GM19239 (cell line): Measurements from ENCODE around the gene ABHD15.
A peak's percentile ranks its signal among the peaks of the same experiment; 100 is the strongest.

Experiments used
- DNase-seq: peaks from one replicate; pipeline ENCODE4 v3.0.0; 2011; ENCODE audit warnings: low spot score; ENCODE audit not compliant: insufficient read length
- FAIRE-seq: peaks from 2 replicates; lab custom pipeline; 2011; peaks lifted over from hg19 to GRCh38; lab: Jason Lieb, UNC

The ABHD15 gene

DNA sequence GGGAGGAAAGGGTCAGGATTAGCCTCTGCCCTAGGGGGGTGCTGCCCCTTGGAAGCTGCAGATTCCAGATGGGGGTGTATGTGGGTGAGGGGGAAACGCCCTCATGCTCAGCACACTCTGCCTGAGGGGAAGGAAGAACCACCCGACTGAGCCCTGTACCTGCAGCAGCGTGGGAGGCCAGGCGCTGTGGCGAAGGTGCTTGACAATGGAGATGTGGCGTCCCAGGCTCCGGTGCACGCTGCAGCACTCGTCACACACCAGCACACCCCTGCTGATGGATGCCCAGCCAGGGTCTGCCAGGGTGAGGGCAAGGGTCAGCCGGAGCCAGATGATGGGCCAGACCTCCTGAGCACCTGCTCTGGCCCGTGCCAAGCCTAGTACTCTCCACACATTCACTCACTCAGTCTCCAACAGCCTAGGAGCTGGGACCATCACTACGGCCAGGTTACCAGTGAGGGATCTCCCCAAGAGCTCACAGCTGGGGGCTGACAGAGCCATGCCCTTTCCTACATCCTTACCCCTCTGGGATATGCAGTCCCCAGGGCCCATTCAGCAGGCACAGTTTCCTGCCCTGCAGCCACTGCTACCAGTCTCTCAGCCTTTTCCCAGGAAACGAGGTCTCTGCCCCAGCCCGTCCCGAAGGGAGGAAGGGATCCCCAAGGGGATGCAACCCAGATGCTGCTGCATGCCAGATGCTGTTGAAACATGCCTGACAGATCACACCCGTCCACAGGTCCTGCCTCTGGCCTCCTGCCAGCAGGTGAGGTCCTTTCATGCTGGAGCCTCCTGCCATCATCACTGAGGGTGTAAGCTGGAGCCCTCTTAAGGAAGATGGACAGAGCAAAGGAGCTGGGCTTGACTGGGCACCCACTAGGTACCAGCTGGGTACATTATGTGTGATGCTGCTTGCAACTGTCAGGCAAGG is 16.7 kb upstream of the ABHD15 start:
- no peak for DNase-seq
- no peak for FAIRE-seq

- FAIRE-seq (no peak), DNase-seq (no peak)
Measured at GRCh38 chr17:29582772-29583171, 15.9 kb upstream of the ABHD15 start.

DNA sequence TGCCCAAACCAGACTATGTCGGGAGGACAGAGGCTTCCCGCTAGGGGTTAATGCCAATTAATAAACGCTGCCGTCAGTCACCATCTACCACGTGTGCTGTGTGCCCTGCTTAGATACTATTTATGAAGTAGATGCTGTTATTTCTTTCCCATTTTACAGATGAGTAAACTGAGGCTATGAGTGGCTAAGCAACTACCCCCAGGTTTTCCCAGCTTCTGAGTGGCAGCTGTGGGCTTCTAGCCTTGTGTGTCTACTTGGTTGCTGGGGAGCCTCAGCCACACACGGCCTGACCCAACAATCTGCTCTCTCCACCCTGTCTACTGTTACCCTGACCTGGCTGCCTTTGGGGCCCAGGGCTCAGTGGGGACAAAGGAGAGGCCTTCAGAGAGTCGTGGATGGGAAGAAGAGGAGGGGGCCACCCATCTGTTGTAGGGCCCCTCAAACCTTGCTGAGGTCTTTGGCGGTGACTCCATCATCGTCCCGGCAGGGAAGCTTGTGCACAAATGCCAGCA is 15.5 kb upstream of the ABHD15 start:
- DNase-seq = no peak

GRCh38 chr17:29581583-29582253 is 14.9 kb upstream of the ABHD15 start:
- DNase-seq (no peak), FAIRE-seq (no peak)

More for the DNA sequence above, 15.5 kb upstream of the ABHD15 start:
- no peak for FAIRE-seq

- DNase-seq (peak; percentile 98), FAIRE-seq (peak; percentile 99)
Measured at GRCh38 chr17:29579866-29580771, 13.3 kb upstream of the ABHD15 start.

- DNase-seq (no peak), FAIRE-seq (no peak)
Measured at GRCh38 chr17:29578626-29579485, 12.0 kb upstream of the ABHD15 start.

- DNase-seq (no peak), FAIRE-seq (no peak)
Measured at GRCh38 chr17:29577385-29578211, 10.8 kb upstream of the ABHD15 start.

GRCh38 chr17:29577001-29577370 is 10.1 kb upstream of the ABHD15 start:
- FAIRE-seq = no peak
- DNase-seq = no peak

DNA sequence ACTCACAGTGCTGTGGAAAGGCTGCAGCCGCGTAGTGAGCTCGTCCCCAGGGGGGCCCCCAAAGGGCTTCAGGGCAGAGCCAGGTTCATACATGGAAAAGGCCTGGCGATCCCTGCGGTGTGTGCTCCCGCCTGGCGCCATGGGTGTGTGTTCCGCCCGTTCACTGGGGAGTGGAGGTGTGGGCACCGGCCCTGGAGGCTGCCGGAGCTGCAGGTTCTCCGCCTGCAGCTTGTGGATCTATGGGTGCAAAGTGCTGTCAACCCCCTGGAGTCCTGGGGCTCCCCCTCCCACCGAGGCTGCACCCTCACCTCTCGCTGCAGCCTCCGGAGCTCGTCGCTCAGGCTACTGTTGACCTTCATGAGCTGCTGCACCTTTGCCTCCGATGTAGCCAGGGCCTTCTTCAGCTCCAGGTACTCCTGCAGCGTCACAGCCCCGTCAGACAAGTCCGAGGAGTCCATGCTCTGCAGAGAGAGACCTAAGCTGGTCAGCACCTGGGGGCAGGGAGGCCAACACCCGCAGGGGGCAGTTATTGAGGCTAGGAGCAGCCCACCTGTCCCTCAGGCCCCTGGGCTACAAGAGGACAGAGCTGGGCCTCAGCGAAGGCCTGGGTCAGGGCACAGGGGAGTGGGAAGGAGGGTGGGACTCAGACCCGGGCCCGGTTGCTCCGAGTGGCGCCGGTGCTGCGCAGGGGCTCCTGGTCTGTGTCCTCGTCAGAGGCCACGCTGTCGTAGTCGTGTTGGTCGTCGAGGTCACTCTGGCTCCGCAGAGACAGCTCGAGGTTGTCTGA is 9.6 kb upstream of the ABHD15 start:
- FAIRE-seq = no peak
- no peak for DNase-seq

- no peak for FAIRE-seq
- no peak for DNase-seq
Measured at GRCh38 chr17:29575511-29576213, 8.8 kb upstream of the ABHD15 start.

- FAIRE-seq (no peak), DNase-seq (no peak)
Measured at GRCh38 chr17:29574732-29575510, 8.1 kb upstream of the ABHD15 start.

DNA sequence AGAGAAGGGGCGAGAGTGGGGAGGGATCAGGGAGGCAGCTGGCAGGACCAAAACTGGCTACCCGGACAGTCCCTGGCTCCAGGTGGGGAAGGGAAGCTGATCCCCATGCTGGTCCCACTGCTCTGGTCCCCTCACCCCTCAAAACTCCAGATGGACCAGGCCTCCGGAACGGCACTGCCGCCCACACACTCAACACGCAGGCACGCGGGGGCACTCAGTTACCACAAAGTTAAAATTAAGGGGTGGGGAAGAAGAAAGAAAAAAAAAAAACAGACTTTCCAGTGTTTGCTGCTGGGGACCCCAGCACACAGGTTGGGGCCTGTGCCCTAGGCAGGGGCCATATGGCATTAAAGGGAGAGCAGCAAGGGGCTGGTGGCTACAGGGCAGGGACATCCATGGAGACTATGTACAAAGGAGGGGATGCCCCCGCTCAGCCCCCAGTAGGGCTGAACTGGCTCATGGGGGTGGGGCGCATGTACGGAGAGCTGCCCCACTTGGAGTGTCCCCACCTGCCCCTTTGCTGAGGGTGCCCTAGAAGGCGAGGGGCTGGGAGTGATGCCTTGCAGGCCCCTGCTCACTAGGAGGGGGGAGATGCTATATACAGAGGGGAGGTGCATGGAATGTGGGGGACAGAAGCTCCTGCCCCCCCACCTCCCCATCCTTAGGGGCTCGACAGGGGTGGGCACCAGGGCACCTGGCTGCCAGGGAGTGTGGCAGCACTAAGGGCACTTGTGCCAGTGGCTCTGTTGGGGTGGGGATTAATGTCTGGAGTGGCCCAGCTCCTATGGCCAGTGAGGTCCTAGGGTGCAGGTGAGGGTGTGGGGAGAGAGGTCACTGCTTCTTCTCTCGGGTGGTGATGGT is 7.3 kb upstream of the ABHD15 start:
- DNase-seq = no peak
- FAIRE-seq = no peak

- DNase-seq (no peak), FAIRE-seq (no peak)
Measured at GRCh38 chr17:29573558-29573869, 6.7 kb upstream of the ABHD15 start.

- no peak for FAIRE-seq
Measured at GRCh38 chr17:29572691-29573557, 6.1 kb upstream of the ABHD15 start.

More at GRCh38 chr17:29572691-29573557, 6.1 kb upstream of the ABHD15 start:
- DNase-seq = no peak
